PC-3 (cell line): ENCODE results near the gene DDX10. TPM values are rescaled to one million over a fixed set of nuclear protein-coding genes. Genes with fewer than 3 reads are reported as not detected.
A peak's percentile ranks its signal among the peaks of the same experiment; 100 is the strongest.
"Not testable (repeated sequence)": the region's sequence is repeated elsewhere in the genome, so short reads cannot be mapped to it uniquely, and the experiment has no call there.

Experiments
- ATAC-seq: fragments of 200-7000 bp; cut with Tn5 transposase; 2 replicates; pipeline ENCODE4 v1.9.1; 2020; ENCODE audit warnings: mild to moderate bottlenecking, moderate library complexity
- BruUV-seq: library from RNA; stranded (reverse); fragments of 400-500 nt; replicated peaks from 2 replicates; lab custom pipeline; 2021; lab: Mats Ljungman, UMichigan
- CTCF ChIA-PET: fragments of 300-600 bp; sonication (Branson Sonifier 250); formaldehyde crosslinking; loops from one replicate; lab custom pipeline; 2022; ENCODE audit warnings: antibody characterized with exemption; lab: Charles Lee
- POLR2A ChIA-PET: fragments of 300-600 bp; sonication (Branson Sonifier 250); formaldehyde crosslinking; loops from one replicate; lab custom pipeline; 2022; ENCODE audit warnings: antibody characterized with exemption; ENCODE audit not compliant: unreplicated experiment; lab: Charles Lee
- DNase-seq: peaks from one replicate; pipeline ENCODE4 v3.0.0-alpha.2; 2015
- H2AFZ ChIP-seq: fragments of 300-600 bp; sonication (generic); 2 replicates; pipeline ENCODE4 v1.6.0; 2016; ENCODE audit warnings: antibody characterized with exemption, low read length
- H3F3A ChIP-seq: fragments of 300-600 bp; sonication (generic); one replicate; pipeline ENCODE4 v1.6.0; 2017; ENCODE audit warnings: antibody characterized with exemption, low read length, control low read depth, mild to moderate bottlenecking; ENCODE audit not compliant: unreplicated experiment
- H3K27ac ChIP-seq: fragments of 300-600 bp; sonication (generic); 2 replicates; pipeline ENCODE4 v1.5.1; 2016; ENCODE audit warnings: mild to moderate bottlenecking, low read length
- H3K27me3 ChIP-seq: fragments of 300-600 bp; sonication (generic); 2 replicates; pipeline ENCODE4 v1.6.1; 2016; ENCODE audit warnings: low read length, mixed read lengths
- H3K36me3 ChIP-seq: fragments of 300-600 bp; sonication (generic); 2 replicates; pipeline ENCODE4 v1.6.1; 2016; ENCODE audit warnings: low read depth, mixed run types, low read length, mixed read lengths
- H3K4me1 ChIP-seq: fragments of 300-600 bp; sonication (generic); 2 replicates; pipeline ENCODE4 v1.5.1; 2016; ENCODE audit warnings: low read length; ENCODE audit not compliant: insufficient read depth
- H3K4me2 ChIP-seq: fragments of 300-600 bp; sonication (generic); 2 replicates; pipeline ENCODE4 v1.6.0; 2016; ENCODE audit warnings: low read length
- H3K4me3 ChIP-seq: fragments of 300-600 bp; sonication (generic); 2 replicates; pipeline ENCODE4 v1.5.1; 2016; ENCODE audit warnings: mild to moderate bottlenecking, low read length, mixed read lengths
- H3K79me2 ChIP-seq: fragments of 300-600 bp; sonication (generic); 2 replicates; pipeline ENCODE4 v1.6.1; 2017; ENCODE audit warnings: low read length, mixed read lengths
- H3K9ac ChIP-seq: fragments of 300-600 bp; sonication (generic); 2 replicates; pipeline ENCODE4 v1.6.0; 2016; ENCODE audit warnings: mild to moderate bottlenecking, low read length
- H3K9me2 ChIP-seq: fragments of 300-600 bp; sonication (generic); replicated peaks from 2 replicates; pipeline ENCODE4 v1.6.1; 2016; ENCODE audit warnings: mixed run types, low read length, mixed read lengths
- H3K9me3 ChIP-seq: fragments of 300-600 bp; sonication (generic); 2 replicates; pipeline ENCODE4 v1.6.1; 2016; ENCODE audit warnings: low read length, mixed read lengths
- H4K20me1 ChIP-seq: fragments of 300-600 bp; sonication (generic); 2 replicates; pipeline ENCODE4 v1.6.1; 2016; ENCODE audit warnings: low read length, mixed read lengths
- CTCF ChIP-seq: fragments of 300-600 bp; sonication (generic); conservative IDR thresholded peaks from 2 replicates; pipeline ENCODE4 v1.5.1; 2017; ENCODE audit warnings: antibody characterized with exemption, low read depth, mild to moderate bottlenecking, low read length
- EZH2 ChIP-seq: fragments of 300-600 bp; sonication (generic); IDR thresholded peaks from one replicate; pipeline ENCODE4 v1.6.1; 2017; ENCODE audit warnings: antibody characterized with exemption, mild to moderate bottlenecking, low read length; ENCODE audit not compliant: unreplicated experiment
- EZH2phosphoT487 ChIP-seq: fragments of 300-600 bp; sonication (generic); IDR thresholded peaks from 2 replicates; pipeline ENCODE4 v1.6.1; 2018; ENCODE audit warnings: mild to moderate bottlenecking, antibody characterized with exemption, low read length, borderline replicate concordance
- intact Hi-C: fragments of 100-400 bp; cut with micrococcal nuclease; formaldehyde crosslinking; loops from 2 replicates; pipeline ENCODE4 v1.9.0; 2023
- total RNA-seq: library from RNA; depleted of rRNA; stranded (reverse); fragments of >200 nt; gene quantifications from 2 replicates; pipeline ENCODE4 v1.2.3, GENCODE V29; 2014

The DDX10 gene
- total RNA-seq, 1 experiment from 2014 or later: 55.2 TPM

- ATAC-seq (no peak), DNase-seq (no peak)
- no peaks in the 10 kb centered on the region for H3F3A ChIP-seq
- no TSS peak for BruUV-seq
- no peaks in the 10 kb centered on the region for H3K9me2 ChIP-seq
- intact Hi-C loops: no loop called here
- ChIA-PET CTCF (no interaction called here), POLR2A (no interaction called here)
- peaks cover 39% of the 10 kb centered on the region for H3K79me2 ChIP-seq
- no peaks in the 10 kb centered on the region for H3K36me3 ChIP-seq
- no peaks in the 10 kb centered on the region for H3K9me3 ChIP-seq
- no peaks in the 10 kb centered on the region for H4K20me1 ChIP-seq
- TF ChIP-seq EZH2phosphoT487 (no peak), CTCF (no peak), EZH2 (no peak)
- no peak overlapping the region for H3K27ac ChIP-seq
- H2AFZ ChIP-seq: no peak overlapping the region
- H3K4me1 ChIP-seq: 0 out of 2 replicates have a peak, but pooled peaks cover 4% of the 10 kb centered on the region
- no peaks in the 10 kb centered on the region for H3K27me3 ChIP-seq
- H3K4me2 ChIP-seq: no peak overlapping the region
- H3K9ac ChIP-seq: no peak overlapping the region
- H3K4me3 ChIP-seq: no peak overlapping the region
Measured at GRCh38 chr11:108774037-108774730, 109.3 kb downstream of the DDX10 start.

GRCh38 chr11:108775324-108775723 is 110.5 kb downstream of the DDX10 start:
- no peak for TF ChIP-seq CTCF
- no peak for TF ChIP-seq EZH2phosphoT487
- TF ChIP-seq EZH2: no peak

GRCh38 chr11:108779147-108779546 is 114.3 kb downstream of the DDX10 start:
- CTCF ChIA-PET, H3K4me2 ChIP-seq, BruUV-seq, H3K9me3 ChIP-seq, H2AFZ ChIP-seq, intact Hi-C loops, ATAC-seq, H3K4me1 ChIP-seq, H3K36me3 ChIP-seq, H3K27ac ChIP-seq, H3K9me2 ChIP-seq, H4K20me1 ChIP-seq, H3K9ac ChIP-seq, H3K27me3 ChIP-seq, H3K4me3 ChIP-seq, DNase-seq, H3F3A ChIP-seq, POLR2A ChIA-PET: not testable (repeated sequence)
- peaks cover 40% of the 10 kb centered on the region for H3K79me2 ChIP-seq

More at GRCh38 chr11:108775324-108775723, 110.5 kb downstream of the DDX10 start:
- CTCF ChIA-PET: no interaction called here
- H3K27ac ChIP-seq: no peak overlapping the region
- H3K4me1 ChIP-seq: 0 out of 2 replicates have a peak, but pooled peaks cover 4% of the 10 kb centered on the region
- no TSS peak for BruUV-seq
- no peaks in the 10 kb centered on the region for H3K9me3 ChIP-seq
- H3K9me2 ChIP-seq: no peaks in the 10 kb centered on the region
- H3K4me2 ChIP-seq: no peak overlapping the region
- no peaks in the 10 kb centered on the region for H3F3A ChIP-seq
- no peaks in the 10 kb centered on the region for H4K20me1 ChIP-seq
- H3K4me3 ChIP-seq: no peak overlapping the region
- H3K36me3 ChIP-seq: no peaks in the 10 kb centered on the region
- DNase-seq: peak; percentile 42
- H3K27me3 ChIP-seq: no peaks in the 10 kb centered on the region
- ATAC-seq: peak; percentile 65
- peaks cover 40% of the 10 kb centered on the region for H3K79me2 ChIP-seq
- intact Hi-C loops: no loop called here
- no peak overlapping the region for H2AFZ ChIP-seq
- POLR2A ChIA-PET: interaction anchor here (0.7 kb wide), 1 partner anchor 922 kb away, joined by 3 read pairs; no protein-coding TSS in a partner anchor
- no peak overlapping the region for H3K9ac ChIP-seq
